ENCODE data around the gene METTL8.

GRCh38 chr2:171409436-171409971 lies 24.3 kb downstream of the METTL8 start:
- TF ChIP-seq, protein P1, sequence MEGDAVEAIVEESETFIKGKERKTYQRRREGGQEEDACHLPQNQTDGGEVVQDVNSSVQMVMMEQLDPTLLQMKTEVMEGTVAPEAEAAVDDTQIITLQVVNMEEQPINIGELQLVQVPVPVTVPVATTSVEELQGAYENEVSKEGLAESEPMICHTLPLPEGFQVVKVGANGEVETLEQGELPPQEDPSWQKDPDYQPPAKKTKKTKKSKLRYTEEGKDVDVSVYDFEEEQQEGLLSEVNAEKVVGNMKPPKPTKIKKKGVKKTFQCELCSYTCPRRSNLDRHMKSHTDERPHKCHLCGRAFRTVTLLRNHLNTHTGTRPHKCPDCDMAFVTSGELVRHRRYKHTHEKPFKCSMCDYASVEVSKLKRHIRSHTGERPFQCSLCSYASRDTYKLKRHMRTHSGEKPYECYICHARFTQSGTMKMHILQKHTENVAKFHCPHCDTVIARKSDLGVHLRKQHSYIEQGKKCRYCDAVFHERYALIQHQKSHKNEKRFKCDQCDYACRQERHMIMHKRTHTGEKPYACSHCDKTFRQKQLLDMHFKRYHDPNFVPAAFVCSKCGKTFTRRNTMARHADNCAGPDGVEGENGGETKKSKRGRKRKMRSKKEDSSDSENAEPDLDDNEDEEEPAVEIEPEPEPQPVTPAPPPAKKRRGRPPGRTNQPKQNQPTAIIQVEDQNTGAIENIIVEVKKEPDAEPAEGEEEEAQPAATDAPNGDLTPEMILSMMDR (IDR thresholded peaks at IDR 0.05; ENCODE audit: poor library complexity), result no peak
- no peak for TF ChIP-seq EZH2 (IDR thresholded peaks at IDR 0.05; ENCODE audit: borderline replicate concordance)
- TF ChIP-seq EZH2phosphoT487 (IDR thresholded peaks at IDR 0.05; ENCODE audit: low read depth, severe bottlenecking, unreplicated experiment), result no peak
